Measurements from ENCODE around the gene SLC16A12.
"Not testable (repeated sequence)": the region's sequence is repeated elsewhere in the genome, so short reads cannot be mapped to it uniquely, and the experiment has no call there.

SLC16A12 gene

DNA sequence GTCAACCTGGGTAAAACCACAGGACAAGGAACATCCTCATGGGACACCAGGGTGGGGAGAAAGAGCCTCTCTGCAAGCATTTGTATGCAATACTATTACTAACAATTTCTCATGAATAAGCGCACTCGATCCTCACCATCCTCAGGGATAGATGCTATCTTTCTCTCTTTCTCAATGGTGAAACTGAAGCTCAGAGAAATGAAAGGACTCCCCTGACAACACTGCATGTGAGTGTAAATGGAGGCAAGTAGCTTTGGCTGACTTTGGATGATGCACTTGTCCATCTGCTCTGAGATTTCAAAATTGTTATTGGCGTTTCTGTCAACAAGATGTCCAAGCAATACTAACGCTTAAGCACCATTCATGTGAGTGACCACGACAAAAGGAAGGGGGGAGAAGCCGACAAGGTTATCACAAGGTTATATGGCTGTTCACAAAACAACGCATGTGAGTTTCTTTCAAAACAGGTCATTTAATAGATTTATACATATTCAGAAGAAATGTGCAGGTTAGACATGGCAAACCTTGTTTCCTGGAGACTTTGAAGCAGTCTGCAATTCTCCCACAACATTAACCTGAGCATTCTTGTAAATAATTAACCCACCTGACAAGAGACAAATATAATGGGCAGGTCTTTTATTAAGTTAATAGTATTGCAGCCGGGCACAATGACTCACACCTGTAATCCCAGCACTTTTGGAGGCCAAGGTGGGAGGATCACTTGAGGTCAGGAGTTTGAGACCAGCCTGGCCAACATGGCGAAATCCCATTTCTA, 67.0 kb downstream of the SLC16A12 start:
- no peak for DNase-seq

DNA sequence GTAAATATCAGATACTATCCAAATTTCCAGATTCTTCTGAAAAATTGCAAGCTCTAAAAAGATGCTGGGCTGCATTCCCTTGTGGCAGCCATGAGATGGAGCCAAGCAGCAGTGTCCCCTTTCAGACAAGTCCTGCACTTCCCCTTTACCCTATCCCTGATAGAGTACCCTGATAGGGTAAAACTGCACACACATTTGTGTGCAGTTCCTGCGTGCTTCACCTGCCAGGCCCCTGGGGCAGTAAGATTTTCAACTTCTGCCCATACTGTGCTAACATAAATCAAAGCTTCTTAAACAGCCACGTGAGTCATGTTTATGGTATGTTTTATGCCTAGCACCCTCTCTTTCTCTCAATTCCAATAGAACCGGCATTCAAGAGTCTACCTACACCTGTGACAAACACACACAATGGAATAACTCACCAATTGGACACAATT, 68.8 kb downstream of the SLC16A12 start:
- peak; percentile 55 for DNase-seq

DNA sequence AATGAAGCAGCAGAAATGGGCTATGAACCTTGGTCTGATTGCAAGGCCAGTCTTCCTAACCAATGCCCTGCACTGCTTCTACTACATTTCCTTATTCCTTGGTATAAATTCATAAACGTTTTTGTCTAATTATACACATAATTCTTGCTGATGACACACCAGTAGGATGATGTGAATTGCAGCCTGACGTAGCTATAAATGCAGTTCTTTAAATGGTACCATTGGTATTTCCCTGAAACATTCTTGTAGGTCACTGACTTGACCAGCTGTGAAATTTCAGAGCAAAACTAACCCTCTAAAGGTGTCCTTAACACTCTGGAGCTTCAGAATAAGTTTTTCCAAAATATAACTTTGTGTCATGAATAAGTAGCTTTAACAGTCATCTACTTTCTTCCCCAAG, 70.2 kb downstream of the SLC16A12 start:
- DNase-seq: no peak

DNA sequence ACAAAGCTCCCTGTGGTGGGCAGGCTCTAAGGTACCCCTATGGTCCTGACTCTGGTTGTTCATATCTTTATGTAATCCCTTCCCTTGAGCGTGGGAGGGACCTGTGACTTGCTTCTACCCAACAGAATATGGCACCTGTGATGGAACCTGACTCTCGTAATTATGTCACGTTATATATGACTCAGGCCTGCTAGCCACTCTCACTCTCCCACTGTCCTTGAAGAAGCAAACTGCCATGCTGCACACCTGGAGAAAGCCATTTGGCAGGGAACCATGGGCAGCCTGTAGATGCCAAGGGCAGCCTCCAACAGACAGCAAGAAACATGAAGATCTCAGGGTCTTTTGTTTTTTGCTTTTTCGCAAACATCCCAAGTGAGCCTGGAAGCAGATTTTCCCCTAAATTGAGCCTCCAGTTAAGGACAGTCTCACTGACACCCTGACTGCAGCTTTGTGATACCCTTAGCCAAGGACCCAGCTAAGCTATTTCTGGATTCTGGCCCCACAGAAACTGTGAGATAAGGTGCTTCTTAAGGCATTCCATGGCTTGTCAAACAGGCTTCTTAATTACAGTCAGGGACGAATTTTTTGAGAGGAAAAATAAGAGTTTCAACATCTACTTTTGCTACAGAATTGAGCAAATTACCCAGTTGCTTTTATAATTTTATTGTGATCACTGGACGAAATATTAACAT, 71.4 kb downstream of the SLC16A12 start:
- DNase-seq: no peak

DNA sequence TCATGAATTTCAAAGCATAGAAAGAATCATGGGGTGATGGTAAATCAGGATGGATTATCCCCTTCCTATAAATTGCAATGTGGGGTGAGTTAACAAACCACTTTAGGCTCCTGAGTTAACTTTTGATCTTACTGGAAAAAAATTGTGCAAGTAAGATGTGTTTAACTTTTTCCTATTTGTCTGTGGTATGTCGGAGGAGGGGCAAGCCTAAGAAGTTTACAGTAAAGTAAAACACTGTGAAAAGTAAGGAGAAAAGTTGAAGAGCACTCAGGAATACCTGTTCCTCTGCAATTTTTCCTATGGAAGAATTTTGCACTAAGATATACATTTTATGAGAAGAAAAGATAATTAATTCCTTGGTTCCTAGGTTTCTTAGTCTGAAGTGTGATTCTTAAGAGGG, 76.6 kb downstream of the SLC16A12 start:
- DNase-seq: no peak

DNA sequence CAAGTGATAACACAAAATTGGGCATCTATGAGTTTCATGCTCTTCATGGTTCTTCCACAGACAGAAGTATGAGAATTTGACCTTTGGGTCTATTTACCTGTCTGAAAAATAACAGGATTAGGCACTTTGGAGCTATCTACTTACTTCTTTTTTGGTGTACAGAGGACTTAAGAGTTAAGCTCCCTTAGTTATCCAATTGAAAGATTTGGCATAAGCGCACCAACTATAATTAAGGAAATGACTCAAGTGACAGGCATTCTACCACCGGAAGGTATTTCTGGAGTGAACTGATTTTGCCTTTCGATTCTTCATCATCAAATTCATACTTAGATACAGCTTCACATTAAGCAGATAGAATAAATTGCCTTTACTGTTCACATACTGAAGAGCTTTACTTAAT, 77.1 kb downstream of the SLC16A12 start:
- DNase-seq: no peak

DNA sequence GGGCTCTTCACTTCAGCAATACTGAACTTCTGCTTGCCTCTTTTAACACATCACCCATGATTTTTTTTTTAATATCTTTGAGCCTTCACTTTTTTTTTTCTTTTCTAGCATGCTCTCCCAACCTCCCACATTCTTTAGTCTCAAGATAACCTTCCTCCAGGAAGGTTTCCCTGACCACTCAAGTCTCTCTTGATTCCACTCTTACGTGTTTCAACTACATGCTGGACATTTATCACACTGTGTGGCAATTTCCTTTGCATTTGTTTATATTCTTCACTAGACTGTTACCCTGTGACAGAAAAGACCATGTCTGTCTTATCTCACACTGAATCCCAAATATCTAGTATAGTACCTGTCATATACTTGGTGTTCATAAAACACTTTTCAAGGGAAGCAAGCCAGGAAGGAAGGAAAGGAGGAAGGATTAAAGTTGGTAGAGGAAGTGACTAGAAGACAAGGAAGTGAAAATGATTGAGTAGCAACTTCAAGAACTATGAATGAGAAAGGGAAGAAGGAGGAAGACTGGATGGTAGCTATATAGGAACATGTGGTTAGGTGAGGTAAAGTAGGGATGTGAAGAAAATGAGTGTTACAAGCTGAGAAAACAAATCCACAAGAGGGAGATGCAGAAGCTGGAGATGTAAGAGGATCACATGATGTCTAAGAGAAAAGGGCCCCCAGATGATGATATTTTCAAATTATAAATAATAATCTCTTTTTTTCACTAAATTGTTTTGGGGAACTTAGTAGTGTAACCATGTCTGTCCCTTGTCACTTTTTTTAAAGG, 80.6 kb downstream of the SLC16A12 start:
- DNase-seq: peak; percentile 51

DNA sequence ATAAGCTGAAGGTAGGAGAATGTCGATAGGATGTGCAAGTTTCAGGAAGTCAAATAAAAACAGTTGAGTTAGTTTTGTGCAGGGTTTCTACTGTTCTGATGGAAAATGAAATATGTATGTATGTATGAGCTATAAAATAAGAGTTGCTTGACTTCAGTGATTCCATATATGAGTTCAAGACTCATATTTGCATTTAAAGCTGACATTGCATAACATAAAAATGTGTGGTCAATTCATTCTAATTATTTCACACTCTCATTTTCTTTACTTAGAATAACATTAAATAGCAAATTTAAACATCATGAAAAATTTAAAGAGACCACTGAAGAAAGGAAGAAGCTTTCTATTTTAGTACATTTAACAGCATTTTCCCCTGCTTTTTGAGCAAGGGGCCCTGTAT, 83.2 kb downstream of the SLC16A12 start:
- DNase-seq: no peak

DNA sequence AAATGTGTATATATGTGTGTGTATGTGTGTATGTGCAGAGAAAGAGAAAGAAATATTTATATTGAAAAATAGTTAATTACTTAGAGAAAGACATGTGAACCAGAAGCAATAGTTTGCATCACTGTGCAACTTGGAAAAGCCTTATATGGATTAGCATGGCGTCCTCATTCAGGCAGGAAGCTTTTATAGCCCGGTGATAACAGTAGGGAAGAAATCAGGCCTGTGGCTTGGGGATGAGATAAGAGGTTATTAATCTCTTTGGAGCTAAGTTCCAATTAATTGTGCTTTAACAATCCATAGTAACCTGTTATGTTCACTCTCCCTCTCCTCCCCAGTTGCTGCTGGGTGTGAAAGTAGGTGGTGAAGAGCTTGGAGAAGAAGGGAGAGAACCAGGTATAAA, 84.5 kb downstream of the SLC16A12 start:
- DNase-seq: no peak

DNA sequence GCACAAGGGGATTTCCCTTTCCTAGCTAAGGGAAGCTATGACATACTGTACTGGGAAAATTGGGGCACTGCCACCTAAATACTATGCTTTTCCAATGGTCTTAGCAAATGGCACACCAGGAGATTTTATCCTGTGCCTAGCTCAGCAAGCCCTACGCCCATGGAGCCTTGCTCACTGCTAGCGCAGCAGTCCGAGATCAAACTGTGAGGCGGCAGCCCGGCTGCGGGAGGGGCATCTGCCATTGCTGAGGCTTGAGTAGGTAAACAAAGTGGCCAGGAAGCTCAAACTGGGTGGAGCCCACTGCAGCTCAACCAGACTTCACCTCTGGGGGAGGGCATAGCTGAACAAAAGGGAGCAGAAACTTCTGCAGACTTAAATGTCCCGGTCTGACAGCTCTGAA, 90.6 kb downstream of the SLC16A12 start:
- not testable (repeated sequence) for DNase-seq

DNA sequence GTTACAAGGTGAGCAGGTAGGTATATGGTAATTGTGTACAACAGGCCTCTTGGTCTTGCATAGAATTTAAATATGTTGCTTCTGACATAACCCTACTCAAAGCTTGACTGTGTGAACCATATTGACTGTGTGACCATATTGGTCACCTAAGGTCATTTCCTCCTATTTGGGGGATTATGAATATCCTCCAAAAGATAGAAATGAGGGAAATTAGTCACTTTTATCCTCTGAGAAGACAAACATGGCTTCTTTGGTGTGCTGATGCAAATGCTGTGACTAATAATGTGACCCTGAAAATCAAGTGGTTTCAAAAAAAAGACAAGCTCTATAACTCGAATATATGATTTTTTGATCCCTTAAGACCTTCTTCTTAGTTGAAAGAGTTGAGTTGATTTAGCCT, 93.1 kb downstream of the SLC16A12 start:
- DNase-seq: no peak

DNA sequence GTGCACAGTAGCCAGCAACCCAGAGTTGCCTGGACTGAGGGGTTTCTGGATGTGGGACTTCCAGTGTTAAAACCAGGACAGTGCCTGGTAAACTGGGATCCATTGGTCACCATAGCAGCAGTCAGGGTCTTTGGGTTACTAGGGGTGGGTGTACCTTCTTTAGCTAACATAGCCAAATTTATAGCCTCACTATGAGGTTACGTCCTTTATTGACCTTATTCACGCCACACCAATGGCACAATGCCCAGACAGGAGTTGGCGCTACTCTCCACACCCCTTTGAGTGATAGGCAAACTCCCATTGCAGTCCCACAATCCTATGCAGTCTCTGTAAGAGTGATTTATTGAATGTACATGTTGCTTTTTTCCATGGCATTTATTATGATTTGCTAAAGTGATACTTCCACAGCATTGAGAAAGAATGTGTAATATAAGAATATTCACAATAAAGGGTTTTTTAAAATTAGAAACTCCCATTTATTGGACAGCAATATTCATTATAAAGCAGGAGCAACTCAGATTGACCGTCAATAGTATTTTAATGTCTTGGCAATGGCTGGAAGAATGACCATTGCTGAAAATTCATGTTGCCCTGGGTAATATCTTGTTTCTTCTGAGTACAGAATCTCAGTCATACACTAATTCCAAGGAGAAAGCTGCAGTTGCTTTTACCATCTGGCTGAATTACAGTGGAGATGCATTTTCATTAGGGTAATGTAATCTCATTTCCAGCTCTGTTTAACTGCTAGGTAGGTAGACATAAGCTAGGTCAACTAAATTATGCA, 95.0 kb downstream of the SLC16A12 start:
- DNase-seq: no peak

DNA sequence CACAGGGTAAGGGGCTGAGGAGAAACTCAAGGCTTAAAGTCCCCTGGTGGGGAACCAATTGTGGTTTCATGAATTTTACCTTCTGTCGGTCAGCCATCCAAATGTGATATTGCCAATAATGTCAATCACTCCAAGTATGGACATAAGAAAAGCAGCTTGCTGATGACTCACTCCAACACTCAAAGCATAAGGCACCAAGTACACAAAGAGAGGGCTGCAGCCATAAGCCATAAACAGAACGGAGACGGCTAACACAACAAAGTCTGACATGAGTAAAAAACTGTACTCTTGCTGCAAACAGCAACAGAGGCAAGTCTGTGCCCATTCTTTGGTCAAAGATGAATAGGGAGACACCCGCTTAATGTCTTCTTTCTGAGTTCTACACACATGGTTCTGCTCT, 96.9 kb downstream of the SLC16A12 start:
- no peak for DNase-seq

DNA sequence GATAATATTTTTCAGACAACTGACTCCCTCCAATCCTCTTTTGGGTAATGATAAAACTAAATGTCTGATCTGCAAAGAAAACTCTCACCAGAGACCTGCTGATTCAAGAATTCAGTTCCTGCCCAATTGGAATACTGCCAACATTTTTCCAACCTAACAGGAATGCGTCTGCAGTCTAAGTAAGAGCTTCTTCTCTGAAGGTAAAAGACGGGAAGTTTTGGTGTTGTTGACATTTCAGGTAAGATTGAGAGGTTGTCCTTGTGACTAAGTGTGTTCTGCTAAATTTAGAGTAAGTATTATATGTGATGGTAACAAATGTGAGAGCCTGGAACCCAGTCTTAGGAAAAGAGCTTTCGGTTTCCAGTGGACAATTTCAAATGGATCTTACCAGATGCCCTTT, 103.4 kb downstream of the SLC16A12 start:
- no peak for DNase-seq

DNA sequence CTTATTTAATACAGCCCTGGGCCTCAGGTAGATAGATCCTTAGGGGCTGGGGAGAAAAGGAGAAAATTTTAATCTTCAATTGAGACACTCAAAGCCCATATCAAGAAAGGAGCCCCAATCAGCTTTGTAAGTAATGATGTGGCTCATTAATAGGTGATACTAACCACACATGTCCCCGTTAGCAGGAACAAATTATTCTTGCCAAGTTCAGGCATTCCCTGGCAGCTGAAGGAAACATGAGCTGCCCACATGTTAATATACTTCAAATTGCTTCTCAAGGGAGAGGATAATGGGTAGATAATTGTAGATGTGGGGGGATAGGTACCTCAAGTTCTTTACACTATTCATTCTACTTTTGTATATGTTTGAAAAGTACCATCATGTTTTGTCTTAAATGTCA, 106.5 kb downstream of the SLC16A12 start:
- no peak for DNase-seq

DNA sequence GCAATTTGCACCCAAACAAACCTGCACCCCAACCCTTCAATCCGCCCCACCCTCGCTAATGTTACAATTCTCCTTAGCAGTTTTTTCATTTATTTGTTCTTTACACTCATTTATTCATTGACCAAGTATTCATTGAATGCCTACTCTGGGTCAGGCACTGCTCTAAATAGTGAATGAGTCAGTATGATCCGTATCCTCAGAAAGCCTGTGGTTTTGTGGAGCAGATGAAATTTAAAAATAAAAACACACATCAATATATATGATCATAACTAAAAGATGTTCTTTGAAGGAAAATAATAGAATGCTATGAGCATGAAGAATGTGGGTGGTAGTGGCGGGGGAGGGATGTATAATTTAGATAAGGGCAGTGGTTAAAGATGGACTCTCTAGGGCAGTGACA, 107.8 kb downstream of the SLC16A12 start:
- DNase-seq: no peak

DNA sequence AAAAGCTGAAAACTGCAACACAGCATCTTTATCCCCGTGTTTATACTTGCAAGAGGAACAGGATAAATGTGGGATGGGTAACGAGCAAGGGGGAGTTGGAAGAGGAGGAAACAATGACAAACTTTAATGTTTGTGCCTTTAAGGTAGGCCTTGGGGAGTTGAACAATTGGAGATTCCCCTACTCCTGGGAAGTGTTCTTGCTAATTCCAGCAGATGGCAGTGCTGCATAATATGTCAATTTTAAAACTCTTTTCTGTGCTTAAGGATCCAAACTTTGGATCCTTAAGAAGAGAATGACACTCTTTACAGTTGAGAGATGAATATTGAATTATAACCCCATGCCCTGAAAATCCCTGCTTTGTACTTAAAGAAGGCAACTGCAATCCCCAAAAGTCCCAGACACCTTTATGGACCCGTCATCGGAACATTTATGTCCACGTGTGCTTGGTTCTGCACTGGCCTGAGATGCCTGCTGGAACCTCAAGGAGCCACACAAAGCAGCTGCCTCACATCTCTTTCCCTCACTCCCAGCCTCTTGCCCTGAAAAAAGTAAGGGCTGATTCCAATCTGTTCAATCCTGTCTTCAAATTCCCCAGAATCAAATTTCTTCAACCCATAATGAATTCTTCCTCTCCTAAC, 109.0 kb downstream of the SLC16A12 start:
- DNase-seq: peak; percentile 4

DNA sequence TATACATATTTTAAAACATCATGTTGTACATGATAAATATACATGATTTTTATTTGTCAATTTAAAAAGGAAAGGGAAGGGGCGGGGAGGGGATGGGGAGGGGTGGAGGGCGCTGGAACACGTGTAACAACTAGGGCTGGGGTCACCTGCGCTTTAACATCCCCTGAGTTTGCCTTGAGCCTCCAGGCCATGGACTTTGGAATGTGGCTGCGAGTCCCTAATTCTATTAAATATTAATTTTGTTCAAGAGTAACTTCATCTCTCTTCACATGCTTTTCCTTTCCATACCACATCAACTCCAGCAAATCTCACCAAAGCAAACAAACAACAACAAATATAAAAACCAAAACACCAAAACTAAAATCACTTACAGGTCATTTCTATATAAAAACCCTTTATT, 110.4 kb downstream of the SLC16A12 start:
- no peak for DNase-seq

DNA sequence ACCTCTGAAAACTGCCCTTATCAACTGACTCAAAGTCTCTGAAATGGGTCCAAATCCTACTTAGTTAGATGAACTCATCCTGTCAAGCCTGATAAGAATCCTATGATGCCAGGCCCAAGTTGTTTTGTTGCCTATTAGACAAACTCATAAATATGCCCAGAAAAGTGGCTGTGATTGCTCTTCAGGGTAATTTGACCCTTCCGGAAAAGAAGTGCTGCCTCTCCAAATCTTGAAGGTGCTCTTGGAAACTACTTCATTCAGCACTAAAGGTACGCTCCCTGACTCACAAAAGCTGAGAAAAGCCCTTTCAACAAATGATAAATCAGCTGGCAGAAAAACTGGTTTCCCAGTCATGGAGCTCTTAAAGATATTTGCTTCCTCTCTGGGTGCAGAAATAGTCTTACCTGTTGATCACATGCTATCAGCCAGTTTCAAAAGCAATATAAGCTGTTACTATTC, 114.3 kb downstream of the SLC16A12 start:
- DNase-seq: no peak

DNA sequence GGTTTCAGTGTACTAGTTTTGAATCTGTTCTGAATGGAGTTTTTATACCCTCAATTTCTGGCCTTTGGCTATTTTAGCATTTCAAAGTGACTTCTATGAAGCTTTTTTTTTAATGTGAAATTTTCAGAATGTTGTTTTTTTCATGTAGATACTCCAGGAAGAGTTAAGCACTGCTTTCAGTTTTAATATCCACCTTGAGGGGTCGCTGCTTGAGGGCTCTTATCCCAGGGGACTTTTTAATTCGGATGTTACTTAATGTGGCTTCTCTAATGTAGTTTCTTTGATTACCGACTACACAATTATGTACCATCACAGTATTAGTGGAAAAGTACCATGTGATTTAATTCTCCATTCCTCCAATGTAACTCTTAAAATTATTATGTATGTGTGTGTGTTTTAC, 115.8 kb downstream of the SLC16A12 start:
- DNase-seq: no peak

DNA sequence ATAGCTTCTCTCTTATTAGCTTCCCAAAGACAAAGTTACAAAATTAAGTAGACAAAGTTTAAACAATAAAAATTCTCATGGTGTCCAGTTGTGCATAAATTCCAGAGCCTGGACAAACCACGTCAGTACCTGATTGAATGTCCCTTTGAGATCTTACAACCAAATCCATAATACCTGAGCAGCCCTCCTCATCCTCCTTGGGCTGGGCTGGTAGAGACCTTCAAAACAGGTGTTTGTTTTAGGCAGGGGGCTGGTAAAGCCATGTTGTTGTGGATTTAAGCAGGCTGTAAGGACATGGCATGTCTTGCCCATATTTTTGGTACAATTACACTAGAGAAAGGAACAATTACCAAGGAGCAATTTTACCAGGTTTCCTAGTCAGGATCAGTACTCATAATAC, 118.9 kb downstream of the SLC16A12 start:
- no peak for DNase-seq
